ENCODE measurements around the gene IFNAR1. TPM values are rescaled to one million over a fixed set of nuclear protein-coding genes. Genes with fewer than 3 reads are reported as not detected.

IFNAR1 gene
- total and polyA plus RNA-seq, 2 experiments from 2014 or later: 24.0 to 65.1 TPM

GRCh38 chr21:33345751-33346238 lies 21.0 kb downstream of the IFNAR1 start:
- Histone ChIP-seq H3K27ac (no peak overlapping the region), H3F3A (ENCODE audit: insufficient read depth) (peaks cover 13% of the 10 kb centered on the region), H3K4me3 (no peak overlapping the region), H2AFZ (no peak overlapping the region), H3K27me3 (replicated peaks; ENCODE audit: insufficient read depth) (no peaks in the 10 kb centered on the region), H3K79me2 (ENCODE audit: insufficient read depth) (peaks cover 9% of the 10 kb centered on the region), H3K36me3 (ENCODE audit: low read depth) (peaks cover 21% of the 10 kb centered on the region), H4K20me1 (ENCODE audit: insufficient read depth) (no peaks in the 10 kb centered on the region), H3K9me2 (ENCODE audit: insufficient read depth) (no peaks in the 10 kb centered on the region), H3K4me1 (ENCODE audit: insufficient read depth) (no peaks in the 10 kb centered on the region), H3K4me2 (ENCODE audit: unreplicated experiment) (no peak overlapping the region), H3K9ac (no peak overlapping the region), H3K9me3 (ENCODE audit: low read depth) (no peaks in the 10 kb centered on the region)
- no peak for TF ChIP-seq EZH2 (IDR thresholded peaks at IDR 0.05; ENCODE audit: insufficient read depth, poor library complexity, severe bottlenecking)
- no peak for TF ChIP-seq EZH2phosphoT487 (IDR thresholded peaks at IDR 0.05; ENCODE audit: insufficient read depth, low read depth)
- in situ Hi-C loops (cut with MboI): no loop called here
- no peak for DNase-seq
- 97 to 100% methylated on average over 5 of the region's 5 CpGs for WGBS, 2 experiments (ENCODE audit: low coverage in 1 of 2, low lambda C conversion rate in 2 of 2, missing lambda C conversion rate in 2 of 2)

GRCh38 chr21:33348706-33349105 lies 23.9 kb downstream of the IFNAR1 start:
- Histone ChIP-seq H4K20me1 (ENCODE audit: insufficient read depth) (no peaks in the 10 kb centered on the region), H3K9me2 (ENCODE audit: insufficient read depth) (no peaks in the 10 kb centered on the region), H3K9ac (no peak overlapping the region), H3K36me3 (ENCODE audit: low read depth) (peaks cover 23% of the 10 kb centered on the region), H2AFZ (no peak overlapping the region), H3F3A (ENCODE audit: insufficient read depth) (peaks cover 13% of the 10 kb centered on the region), H3K79me2 (ENCODE audit: insufficient read depth) (no peaks in the 10 kb centered on the region), H3K4me2 (ENCODE audit: unreplicated experiment) (no peak overlapping the region), H3K27me3 (replicated peaks; ENCODE audit: insufficient read depth) (no peaks in the 10 kb centered on the region), H3K27ac (no peak overlapping the region), H3K9me3 (ENCODE audit: low read depth) (no peaks in the 10 kb centered on the region), H3K4me3 (no peak overlapping the region), H3K4me1 (ENCODE audit: insufficient read depth) (no peaks in the 10 kb centered on the region)
- 91 to 93% methylated on average over 3 of the region's 3 CpGs for WGBS, 2 experiments (ENCODE audit: low coverage in 1 of 2, low lambda C conversion rate in 2 of 2, missing lambda C conversion rate in 2 of 2)
- in situ Hi-C loops (cut with MboI): no loop called here
- TF ChIP-seq EZH2phosphoT487 (IDR thresholded peaks at IDR 0.05; ENCODE audit: insufficient read depth, low read depth): no peak
- TF ChIP-seq EZH2 (IDR thresholded peaks at IDR 0.05; ENCODE audit: insufficient read depth, poor library complexity, severe bottlenecking): no peak
- DNase-seq: no peak

- H3K4me1 ChIP-seq (ENCODE audit: insufficient read depth): no peaks in the 10 kb centered on the region
- 97 to 99% methylated on average over 3 of the region's 3 CpGs for WGBS, 2 experiments (ENCODE audit: low coverage in 1 of 2, low lambda C conversion rate in 2 of 2, missing lambda C conversion rate in 2 of 2)
- H3K27me3 ChIP-seq (replicated peaks; ENCODE audit: insufficient read depth): no peaks in the 10 kb centered on the region
- H3F3A ChIP-seq (ENCODE audit: insufficient read depth): peaks cover 8% of the 10 kb centered on the region
- DNase-seq: no peak
- no peaks in the 10 kb centered on the region for H4K20me1 ChIP-seq (ENCODE audit: insufficient read depth)
- no peaks in the 10 kb centered on the region for H3K9me2 ChIP-seq (ENCODE audit: insufficient read depth)
- peaks cover 22% of the 10 kb centered on the region for H3K36me3 ChIP-seq (ENCODE audit: low read depth)
- no peak overlapping the region for H3K27ac ChIP-seq
- no peak for TF ChIP-seq EZH2phosphoT487 (IDR thresholded peaks at IDR 0.05; ENCODE audit: insufficient read depth, low read depth)
- TF ChIP-seq EZH2 (IDR thresholded peaks at IDR 0.05; ENCODE audit: insufficient read depth, poor library complexity, severe bottlenecking): no peak
- no peak overlapping the region for H3K9ac ChIP-seq
- H3K4me3 ChIP-seq: no peak overlapping the region
- no peak overlapping the region for H3K4me2 ChIP-seq (ENCODE audit: unreplicated experiment)
- in situ Hi-C loops (cut with MboI): no loop called here
- H3K9me3 ChIP-seq (ENCODE audit: low read depth): no peaks in the 10 kb centered on the region
- H2AFZ ChIP-seq: no peak overlapping the region
- H3K79me2 ChIP-seq (ENCODE audit: insufficient read depth): no peaks in the 10 kb centered on the region
Observed at GRCh38 chr21:33350676-33351075, 25.9 kb downstream of the IFNAR1 start.

- no peaks in the 10 kb centered on the region for H4K20me1 ChIP-seq (ENCODE audit: insufficient read depth)
- no peak for DNase-seq
- H3K27ac ChIP-seq: no peak overlapping the region
- no peaks in the 10 kb centered on the region for H3K9me3 ChIP-seq (ENCODE audit: low read depth)
- WGBS, 2 experiments (ENCODE audit: low coverage in 1 of 2, low lambda C conversion rate in 2 of 2, missing lambda C conversion rate in 2 of 2): 84 to 93% methylated on average over 6 of the region's 6 CpGs
- peaks cover 15% of the 10 kb centered on the region; the same call in 1 of the 2 replicates for H3F3A ChIP-seq (ENCODE audit: insufficient read depth)
- peaks cover 9% of the 10 kb centered on the region for H3K4me1 ChIP-seq (ENCODE audit: insufficient read depth)
- in situ Hi-C loops (cut with MboI): no loop called here
- H3K9ac ChIP-seq: no peak overlapping the region
- H3K27me3 ChIP-seq (replicated peaks; ENCODE audit: insufficient read depth): no peaks in the 10 kb centered on the region
- TF ChIP-seq EZH2phosphoT487 (IDR thresholded peaks at IDR 0.05; ENCODE audit: insufficient read depth, low read depth): no peak
- TF ChIP-seq EZH2 (IDR thresholded peaks at IDR 0.05; ENCODE audit: insufficient read depth, poor library complexity, severe bottlenecking): no peak
- no peak overlapping the region for H2AFZ ChIP-seq
- no peak overlapping the region for H3K4me2 ChIP-seq (ENCODE audit: unreplicated experiment)
- H3K79me2 ChIP-seq (ENCODE audit: insufficient read depth): no peaks in the 10 kb centered on the region
- no peaks in the 10 kb centered on the region for H3K9me2 ChIP-seq (ENCODE audit: insufficient read depth)
- H3K36me3 ChIP-seq (ENCODE audit: low read depth): peaks cover 14% of the 10 kb centered on the region; the same call in 1 of the 2 replicates
- no peak overlapping the region for H3K4me3 ChIP-seq
Observed at GRCh38 chr21:33355355-33355754, 30.6 kb downstream of the IFNAR1 start.

GRCh38 chr21:33355996-33356395 lies 31.2 kb downstream of the IFNAR1 start:
- no peak overlapping the region for H2AFZ ChIP-seq
- H3K27me3 ChIP-seq (replicated peaks; ENCODE audit: insufficient read depth): no peaks in the 10 kb centered on the region
- peaks cover 15% of the 10 kb centered on the region for H3K4me1 ChIP-seq (ENCODE audit: insufficient read depth)
- TF ChIP-seq EZH2phosphoT487 (IDR thresholded peaks at IDR 0.05; ENCODE audit: insufficient read depth, low read depth) (no peak), EZH2 (IDR thresholded peaks at IDR 0.05; ENCODE audit: insufficient read depth, poor library complexity, severe bottlenecking) (no peak)
- 79 to 82% methylated on average over 11 of the region's 11 CpGs for WGBS, 2 experiments (ENCODE audit: low coverage in 1 of 2, low lambda C conversion rate in 2 of 2, missing lambda C conversion rate in 2 of 2)
- in situ Hi-C loops (cut with MboI): no loop called here
- peaks cover 7% of the 10 kb centered on the region; the same call in 1 of the 2 replicates for H3K36me3 ChIP-seq (ENCODE audit: low read depth)
- H3K4me3 ChIP-seq: no peak overlapping the region
- no peak overlapping the region for H3K9ac ChIP-seq
- H3K4me2 ChIP-seq (ENCODE audit: unreplicated experiment): no peak overlapping the region
- H3F3A ChIP-seq (ENCODE audit: insufficient read depth): peaks cover 21% of the 10 kb centered on the region
- DNase-seq: no peak
- H3K79me2 ChIP-seq (ENCODE audit: insufficient read depth): no peaks in the 10 kb centered on the region
- no peaks in the 10 kb centered on the region for H4K20me1 ChIP-seq (ENCODE audit: insufficient read depth)
- H3K9me2 ChIP-seq (ENCODE audit: insufficient read depth): no peaks in the 10 kb centered on the region
- H3K27ac ChIP-seq: no peak overlapping the region
- no peaks in the 10 kb centered on the region for H3K9me3 ChIP-seq (ENCODE audit: low read depth)
